Measurements from ENCODE around the gene ABHD15.

ABHD15 gene, protein sequence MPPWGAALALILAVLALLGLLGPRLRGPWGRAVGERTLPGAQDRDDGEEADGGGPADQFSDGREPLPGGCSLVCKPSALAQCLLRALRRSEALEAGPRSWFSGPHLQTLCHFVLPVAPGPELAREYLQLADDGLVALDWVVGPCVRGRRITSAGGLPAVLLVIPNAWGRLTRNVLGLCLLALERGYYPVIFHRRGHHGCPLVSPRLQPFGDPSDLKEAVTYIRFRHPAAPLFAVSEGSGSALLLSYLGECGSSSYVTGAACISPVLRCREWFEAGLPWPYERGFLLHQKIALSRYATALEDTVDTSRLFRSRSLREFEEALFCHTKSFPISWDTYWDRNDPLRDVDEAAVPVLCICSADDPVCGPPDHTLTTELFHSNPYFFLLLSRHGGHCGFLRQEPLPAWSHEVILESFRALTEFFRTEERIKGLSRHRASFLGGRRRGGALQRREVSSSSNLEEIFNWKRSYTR

DNA sequence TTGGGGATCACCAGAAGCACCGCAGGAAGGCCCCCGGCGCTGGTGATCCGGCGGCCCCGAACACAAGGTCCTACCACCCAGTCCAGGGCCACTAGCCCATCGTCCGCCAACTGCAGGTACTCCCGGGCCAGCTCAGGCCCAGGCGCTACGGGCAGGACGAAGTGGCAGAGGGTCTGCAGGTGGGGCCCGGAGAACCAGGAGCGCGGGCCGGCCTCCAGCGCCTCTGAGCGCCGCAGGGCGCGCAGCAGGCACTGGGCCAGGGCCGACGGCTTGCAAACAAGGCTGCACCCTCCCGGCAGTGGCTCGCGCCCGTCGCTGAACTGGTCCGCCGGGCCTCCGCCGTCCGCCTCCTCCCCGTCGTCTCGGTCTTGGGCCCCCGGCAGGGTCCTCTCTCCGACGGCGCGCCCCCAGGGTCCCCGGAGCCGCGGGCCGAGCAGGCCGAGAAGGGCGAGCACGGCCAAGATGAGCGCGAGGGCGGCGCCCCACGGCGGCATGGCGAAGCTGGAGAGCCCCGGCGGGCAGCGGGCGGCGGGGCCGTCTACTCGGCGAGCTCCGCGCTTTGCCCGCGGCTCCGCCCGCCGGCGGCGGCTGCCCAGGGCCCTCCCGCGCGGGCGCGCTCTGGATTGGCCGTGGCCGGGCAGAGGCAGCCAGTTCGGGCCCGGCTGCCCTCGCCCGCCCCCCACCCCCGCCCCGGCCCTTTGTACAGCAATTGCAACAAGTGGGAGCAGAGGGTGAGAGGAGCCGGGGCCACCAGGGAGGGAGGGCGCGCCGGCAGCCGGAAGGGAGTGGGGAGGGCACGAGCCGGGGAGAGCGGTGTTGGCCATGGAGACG, at the start of gene ABHD15:
TSS of gene ABHD15 (minus strand) at position 565 of the 831 bp plus-strand sequence. CDS start at position 494, 71 bp downstream.
- DNase-seq, result peak; percentile 40 to 79 (median 70)

DNA sequence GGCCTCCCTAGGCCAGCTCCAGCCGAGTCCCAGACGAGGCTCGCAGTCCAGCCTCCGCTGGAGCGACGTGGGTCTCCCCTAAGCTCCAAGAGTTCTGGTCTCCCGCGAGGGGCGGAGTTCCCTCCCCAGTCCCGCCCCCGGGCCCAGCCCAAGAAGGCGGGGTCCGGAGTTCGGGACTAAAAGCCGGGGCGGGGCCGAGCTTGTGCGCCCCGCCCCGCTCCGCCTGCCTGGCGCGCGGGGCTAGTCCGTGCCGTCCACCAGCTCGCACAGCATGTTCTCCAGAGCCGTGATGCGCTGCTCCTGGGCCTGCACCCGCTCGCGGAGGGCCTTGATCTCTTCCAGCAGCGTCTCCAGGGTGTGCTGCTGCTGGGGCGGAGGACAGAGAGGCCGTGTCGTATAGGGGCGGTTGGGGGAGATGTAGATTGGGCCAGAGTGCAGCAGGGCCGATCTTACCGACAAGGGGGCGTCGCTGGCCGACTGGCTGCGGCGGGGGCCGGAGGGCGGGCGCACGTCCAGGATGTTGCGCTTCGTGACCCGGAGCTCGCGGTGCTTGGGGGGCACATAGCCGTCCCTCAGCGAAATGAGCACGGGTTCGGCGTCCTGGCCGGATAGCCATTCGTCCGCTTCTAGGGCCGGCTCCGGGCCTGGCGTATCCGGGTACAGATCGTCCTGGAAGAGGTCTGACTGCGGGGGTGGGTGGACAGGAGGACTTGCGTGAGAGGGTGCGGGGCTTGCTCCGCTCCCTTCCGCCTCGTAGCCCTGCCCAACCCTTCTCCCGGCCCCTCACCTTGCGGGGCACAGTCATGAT, 48.9 kb upstream of the ABHD15 start:
- peak in 1 of 3 experiments; percentile 87 for DNase-seq

DNA sequence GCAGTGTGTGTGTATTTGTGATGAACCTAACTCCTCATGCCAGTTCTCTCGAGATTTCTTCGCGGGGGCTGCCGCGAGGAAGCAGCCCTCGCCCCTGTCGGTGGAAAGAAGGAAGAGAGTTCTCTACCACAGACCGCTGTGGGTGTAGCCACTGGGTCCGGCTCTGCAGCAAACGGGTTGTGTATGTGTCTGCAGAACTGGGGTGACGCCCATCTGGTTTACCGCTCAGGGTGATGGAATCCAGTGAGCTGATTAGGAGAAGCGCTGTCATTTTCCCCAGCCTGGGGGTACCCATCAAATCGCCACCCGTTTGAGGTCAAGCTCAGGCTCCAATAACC, 48.2 kb upstream of the ABHD15 start:
- DNase-seq, result no peak

DNA sequence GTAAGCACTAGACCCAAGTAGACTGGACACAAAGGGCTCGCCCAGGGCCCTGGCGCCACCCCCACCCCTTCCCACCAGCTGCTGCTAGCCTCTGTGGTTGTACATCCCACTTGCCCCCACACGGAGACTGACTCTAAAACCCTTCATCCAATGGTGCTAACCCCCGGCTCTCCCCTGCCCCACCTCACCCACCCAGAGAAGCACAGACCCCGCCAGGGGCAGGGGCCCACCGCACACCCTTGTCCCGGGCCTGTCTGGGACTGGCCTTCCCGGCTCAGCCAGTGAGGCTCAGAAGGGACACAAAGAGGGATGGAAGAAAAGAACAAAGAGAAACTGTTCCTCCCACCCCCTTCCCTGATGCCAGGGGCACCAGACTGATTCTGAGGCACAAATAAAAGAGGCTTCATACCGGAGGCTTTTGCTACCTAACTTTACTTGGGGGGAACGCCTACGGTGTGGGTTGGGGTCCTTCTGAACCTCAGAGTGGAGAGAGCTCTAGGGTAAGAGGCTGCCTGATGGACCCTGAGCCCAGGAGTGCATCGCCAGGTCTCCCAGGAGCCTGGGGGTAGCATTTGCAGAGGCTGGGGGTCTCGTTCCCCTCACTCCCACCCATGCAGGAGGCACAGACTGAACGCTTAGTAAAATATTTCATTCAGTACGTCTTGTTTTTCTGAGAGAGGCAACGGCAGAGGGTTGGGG, 47.7 kb upstream of the ABHD15 start:
- DNase-seq, result no peak

DNA sequence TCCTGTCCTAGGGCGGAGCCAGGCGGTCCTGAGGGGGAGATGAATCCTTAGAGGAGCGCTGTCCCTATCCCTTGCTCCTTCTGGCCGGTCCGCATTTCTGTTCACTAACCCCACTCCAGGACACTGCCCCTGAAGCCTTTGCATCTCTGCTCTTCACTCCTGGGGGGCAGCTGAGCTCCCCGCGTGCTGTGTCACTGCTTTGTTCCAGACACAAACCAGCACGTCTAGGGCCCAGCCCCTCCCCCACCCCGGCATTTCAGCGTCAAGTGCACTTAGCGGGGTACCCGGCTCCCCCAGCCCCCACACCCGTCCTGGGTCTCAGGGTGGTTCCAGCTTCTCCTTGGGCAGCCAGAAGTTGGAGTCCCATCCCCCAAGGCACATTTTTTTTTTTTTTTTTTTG, 47.0 kb upstream of the ABHD15 start:
- DNase-seq, result no peak

DNA sequence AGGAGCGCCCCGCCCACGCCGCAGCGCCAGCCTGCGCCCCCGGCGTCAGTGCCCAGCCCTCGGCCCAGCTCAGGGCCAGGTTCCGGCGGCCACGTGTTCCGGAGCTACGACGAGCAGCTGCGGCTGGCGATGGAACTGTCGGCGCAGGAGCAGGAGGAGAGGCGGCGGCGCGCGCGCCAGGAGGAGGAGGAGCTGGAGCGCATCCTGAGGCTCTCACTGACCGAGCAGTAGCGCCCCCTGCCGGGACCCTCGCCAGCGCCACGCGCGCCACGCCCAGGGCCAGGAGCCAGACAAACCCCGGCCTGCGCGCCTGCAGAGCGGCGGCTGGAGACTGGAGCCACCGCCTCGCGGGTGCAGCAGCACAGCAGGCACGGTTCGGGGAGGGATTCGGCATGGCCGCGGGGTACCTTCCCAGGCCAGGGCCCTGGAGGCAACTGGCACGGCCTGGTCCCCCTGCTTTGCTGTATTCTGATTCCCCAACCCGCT, 46.6 kb upstream of the ABHD15 start:
- no peak for DNase-seq

DNA sequence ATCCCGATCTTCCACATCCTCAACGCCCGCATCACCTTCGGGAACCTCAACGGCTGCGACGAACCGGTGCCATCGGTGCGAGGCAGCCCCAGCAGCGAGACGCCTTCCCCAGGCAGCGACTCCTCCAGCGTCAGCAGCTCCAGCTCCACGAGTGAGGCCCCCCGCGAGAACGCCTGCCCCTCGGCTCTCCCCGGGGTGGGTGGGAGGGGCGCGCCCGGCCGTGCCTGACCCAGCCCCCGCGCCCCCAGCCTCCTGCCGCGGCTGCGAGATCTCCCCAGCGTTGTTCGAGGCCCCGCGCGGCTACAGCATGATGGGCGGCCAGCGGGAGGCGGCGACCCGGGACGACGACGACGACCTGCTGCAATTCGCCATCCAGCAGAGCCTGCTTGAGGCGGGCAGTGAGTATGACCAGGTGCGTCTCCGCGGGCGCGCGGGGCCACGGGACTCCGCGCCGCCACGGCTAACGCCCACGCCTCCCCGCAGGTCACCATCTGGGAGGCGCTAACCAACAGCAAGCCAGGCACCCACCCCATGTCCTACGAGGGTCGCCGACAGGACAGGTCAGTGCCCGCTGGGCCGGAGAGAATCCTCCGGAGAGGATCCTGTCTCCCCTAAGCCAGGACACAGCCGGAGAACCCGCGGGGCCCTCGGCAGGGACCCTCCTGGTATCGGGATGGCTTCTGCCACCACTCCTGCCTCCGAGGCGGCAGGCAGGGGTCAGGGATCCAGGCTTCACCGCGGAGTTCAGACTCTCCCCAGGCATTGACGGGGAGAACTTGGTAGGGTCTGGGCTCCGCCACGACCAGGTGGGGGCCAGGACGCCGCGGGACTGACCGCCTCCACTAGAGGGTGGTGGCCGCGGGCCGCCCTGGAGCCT, 45.8 kb upstream of the ABHD15 start:
- no peak for DNase-seq

DNA sequence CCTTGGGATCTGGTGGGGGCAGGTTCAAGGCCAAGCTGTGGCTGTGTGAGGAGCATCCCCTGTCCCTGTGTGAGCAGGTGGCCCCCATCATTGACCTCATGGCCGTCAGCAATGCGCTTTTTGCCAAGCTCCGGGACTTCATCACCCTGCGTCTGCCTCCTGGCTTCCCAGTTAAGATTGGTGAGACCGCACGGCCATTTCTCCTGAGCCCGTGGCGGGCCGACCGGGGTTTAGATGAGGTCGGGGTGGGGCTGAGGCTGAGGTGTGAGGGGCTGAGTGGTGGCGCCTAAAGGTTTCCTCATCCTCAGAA, 45.2 kb upstream of the ABHD15 start:
- no peak for DNase-seq

DNA sequence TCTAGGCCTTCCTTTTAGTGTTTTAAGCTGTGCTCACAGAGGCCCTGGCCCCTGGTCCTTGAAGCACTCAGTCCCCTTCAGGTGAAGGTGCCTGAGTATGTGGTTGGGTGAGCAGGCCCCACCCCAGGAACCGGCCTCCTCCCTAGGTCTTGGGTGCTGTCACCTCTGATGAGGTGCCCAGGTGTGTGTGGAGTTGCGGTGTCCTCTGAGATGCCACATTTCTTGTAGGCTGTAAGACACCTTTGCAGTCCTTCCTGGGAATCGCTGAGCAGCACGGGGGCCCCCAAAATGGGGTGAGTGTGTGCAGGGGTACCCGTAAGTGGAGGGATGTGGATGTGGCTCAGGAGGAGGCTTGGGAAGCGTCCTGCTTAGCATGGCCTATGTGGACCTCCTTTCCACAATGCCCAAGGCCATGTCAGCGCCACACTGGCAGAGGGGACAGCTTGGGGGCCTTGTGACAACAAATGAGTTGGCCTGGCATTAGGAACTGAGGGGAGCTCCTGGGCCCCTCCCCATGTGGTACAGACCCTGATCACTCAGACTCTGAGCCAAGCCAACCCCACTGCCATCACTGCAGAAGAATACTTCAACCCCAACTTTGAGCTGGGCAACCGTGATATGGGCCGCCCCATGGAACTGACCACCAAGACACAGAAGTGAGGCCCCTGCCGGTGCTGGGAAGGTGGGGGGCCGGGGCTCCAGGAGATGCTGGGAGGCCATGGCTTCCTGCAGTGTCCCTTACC, 44.7 kb upstream of the ABHD15 start:
- no peak for DNase-seq

DNA sequence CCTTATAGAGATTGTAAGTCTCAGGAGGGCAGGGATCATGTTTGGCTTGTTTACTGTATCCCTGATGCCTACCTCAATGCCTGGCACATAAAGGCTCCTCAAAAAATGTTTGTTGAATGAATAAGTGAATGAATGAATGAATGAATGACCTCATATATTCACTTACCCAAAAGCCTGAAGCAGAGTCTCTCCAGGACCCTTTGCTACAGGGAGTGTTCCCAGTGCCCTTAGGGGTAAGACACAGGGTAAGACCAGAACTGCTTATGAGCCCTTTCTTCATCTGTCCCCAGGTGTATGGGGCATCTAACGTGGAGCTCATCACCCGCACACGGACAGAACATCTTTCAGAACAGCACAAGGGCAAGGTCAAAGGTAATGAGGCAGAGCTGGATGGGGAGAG, 43.6 kb upstream of the ABHD15 start:
- DNase-seq, result no peak

DNA sequence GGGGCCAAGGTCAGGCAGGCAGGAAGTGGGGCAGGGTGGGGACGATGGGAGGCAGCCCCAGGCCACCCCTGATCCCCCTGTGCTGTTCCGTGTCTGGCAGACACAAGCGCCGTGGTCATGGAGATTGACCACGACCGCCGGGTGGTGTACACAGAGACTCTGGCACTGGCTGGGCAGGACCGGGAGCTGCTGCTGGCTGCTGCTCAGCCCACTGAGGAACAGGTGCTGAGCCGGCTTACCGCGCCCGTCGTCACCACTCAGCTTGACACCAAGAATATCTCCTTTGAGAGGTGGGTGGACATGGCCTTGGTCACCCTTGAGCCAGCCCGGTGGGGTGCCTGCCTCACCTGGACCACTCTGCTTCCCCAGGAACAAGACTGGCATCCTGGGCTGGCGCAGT, 42.1 kb upstream of the ABHD15 start:
- no peak for DNase-seq

DNA sequence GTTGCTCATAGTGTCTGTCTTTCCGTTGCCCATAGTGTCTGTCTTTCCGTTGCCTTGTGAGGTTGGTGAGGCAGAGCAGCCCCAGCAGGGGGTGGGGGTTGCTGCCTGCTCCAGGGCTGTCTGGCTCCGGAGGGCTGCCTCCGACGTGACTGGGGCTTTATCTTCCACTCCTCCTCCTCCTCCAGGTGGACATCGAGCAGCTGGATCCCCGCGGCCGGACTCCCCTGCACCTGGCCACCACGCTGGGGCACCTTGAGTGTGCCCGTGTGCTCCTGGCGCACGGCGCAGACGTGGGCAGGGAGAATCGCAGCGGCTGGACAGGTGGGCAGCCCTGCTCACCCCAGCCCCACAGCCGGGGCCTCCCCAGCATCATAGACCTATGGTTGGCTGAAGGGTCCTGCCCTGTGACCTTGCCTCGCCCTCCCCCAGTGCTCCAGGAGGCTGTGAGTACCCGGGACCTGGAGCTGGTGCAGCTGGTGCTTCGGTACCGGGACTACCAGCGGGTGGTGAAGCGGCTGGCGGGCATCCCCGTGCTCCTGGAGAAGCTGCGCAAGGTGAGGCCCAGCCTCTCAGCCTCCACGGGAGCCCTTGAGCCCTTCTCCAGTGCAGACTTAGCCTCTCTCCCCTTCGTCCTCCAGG, 40.8 kb upstream of the ABHD15 start:
- DNase-seq, result no peak

DNA sequence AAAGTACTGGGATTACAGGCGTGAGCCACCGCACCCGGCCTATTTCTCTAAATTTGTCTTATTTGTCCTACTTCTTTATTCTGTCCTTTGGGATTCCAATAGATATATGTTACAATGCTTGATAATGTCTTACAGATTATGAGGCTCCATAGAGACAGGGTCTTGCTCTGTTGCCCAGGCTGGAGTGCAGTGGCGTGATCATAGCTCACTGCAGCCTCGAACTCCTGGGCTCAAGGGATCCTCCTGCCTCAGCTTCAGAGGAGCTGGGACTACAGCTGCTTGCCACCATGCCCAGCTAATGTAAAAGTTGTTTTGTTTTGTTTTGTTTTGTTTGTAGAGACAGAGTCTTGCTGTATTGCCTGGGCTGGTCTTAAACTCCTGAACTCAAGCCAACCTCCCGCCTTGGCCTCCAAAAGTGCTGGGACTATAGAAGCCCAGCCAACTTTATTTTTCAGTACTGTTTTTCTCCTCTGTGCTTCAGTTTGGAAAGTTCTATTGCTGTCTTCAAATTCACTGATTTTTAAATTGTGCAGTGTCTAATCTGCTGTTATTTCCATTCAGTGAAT, 36.4 kb upstream of the ABHD15 start:
- no peak for DNase-seq

DNA sequence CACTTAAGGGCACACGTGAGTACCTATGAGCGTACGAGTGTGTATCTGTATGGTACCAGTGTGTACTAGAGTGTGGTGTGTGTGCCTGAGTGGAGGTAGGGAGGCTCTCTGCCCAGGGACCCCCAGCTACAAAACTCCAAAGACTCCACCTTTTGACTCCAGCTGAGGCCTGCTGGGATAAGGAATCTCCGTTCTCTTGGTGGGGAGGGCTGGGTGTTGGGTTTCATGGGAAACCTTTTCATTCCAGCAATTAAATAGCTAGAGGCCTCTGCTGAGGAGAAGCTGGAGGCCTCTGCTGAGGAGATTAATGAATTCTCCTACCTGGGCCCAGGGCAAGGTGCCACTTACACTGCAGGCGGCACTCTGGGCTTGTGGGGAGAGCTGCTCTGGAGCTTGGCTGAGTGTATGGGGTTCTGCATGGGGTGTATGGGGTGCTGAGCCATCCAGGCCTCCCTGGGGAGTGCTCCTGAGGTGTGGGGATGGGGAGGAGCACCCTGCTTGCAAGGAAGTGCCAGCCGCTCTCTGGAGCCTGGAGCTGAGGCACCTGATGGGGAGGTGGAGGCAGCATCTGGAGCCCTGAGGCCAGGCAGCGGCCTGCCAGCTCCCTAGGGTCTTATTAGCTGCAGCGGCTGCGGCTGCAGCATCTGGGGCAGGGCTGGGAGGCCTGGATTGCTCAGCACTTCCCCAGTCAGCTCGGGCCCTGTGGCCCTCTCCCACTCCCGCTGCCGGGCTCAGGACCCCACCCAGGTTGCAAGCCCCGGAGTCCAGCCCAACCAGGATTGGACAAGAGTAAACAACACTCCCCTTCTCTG, 30.7 kb upstream of the ABHD15 start:
- DNase-seq, result peak in 2 of 3 experiments; percentile 22 to 36

DNA sequence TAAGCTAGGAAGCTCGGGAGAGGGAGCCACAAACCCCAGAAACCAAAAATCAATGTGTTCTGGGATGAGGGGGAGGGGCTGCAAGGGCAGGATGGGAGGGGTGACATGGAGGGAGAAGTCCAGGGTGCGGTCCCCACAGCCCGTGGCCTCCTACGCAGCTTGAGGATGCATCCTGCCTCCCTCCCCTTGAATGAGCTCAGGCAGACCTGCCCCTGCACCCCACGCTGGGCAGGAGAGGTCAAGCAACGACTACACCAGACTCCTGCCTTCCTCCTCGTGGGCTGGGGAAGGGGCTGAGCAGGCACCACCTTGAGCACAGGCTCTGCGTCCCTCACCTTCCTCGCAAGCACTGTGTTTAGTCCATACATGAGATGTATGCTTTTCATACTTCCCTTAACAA, 30.0 kb upstream of the ABHD15 start:
- no peak for DNase-seq

DNA sequence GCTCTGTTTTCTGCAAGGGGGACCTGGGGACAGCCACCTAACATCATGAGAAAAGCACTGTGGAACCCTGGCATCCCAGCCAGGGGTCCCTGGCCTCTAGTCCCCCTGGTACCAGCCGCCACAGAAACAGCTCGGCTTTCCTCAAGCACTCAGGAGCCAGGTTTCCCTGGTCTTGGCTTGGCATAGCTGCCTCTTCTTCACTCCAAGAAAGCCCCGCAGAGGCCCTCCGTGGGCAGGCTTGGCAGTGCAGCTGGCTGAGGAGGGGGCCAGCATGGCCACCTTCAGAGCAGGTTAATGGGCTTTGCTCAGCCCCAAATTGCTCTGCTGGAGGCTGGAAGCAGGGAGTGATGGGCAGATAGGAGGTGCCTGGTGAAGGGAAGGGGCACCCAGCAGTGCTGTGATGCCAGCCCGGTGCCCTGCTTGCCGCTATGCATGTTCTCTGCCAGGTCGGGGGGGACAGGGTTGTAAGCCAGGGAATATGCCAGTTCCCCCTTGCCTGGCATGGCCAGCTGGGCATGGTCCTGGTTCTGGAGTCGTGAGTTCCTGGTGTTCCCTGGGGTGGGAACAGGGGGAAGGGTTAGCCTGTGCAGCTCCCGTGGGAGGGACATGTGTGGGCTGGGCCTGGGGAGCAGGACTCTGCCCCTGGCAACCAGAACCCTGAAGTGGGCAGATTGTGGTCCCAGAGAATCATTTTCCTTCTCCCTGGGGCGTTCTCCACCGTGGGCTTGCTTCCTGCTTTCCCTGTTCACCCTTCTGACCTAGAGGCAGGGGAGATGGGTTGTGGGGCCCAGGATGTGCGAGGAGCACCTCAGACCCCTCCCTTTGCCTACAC, 29.3 kb upstream of the ABHD15 start:
- DNase-seq, result no peak

DNA sequence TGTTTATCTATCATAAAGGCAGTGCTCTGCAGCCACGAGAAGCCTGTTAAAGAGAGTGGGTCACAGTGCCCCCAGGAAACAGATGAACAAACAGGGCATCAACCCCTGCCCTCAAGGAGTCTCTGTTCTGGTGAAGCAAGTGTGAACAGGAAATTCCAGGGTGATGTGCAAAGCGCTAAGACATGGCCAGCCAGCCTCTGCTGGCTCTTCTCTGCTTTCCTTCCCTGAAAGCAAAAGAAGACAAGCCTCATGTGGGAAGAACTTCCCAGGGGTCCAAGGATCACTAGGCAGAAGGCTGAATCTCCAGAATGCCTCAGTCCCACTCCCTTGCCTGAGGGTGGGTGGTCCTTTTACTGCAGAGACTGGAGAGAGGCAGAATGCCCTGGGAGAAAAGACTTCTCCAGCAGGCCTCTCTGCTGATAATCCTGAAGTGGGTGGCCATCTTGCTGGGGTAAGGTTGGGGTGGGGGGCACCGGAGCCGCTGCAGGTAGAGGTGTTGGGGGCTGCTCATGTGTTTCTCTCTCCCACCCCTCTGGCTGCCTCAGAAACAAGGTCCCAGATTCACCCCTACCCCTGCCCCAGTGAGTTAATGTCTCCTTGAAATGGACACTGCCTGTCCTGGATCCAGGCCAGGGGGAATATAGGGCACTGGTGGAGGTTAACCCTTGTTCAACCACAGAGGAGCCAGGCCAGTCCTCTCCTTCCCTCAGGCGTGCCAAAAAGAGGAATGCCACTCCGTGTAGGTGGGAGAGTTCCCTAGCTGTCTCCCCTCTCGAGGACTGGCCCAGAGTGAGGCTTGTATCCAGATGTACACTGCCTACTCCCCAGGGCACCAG, 28.5 kb upstream of the ABHD15 start:
- no peak for DNase-seq

All from NCI-H1417 (cell line).